Spleen (tissue), 11 donors: Measurements from ENCODE around the gene PPDPF. TPM values are rescaled to one million over a fixed set of nuclear protein-coding genes. Genes with fewer than 3 reads are reported as not detected.

ENCODE experiments used
- DNase-seq: peaks from one replicate; pipeline ENCODE4 v3.0.0-alpha.2; 2020
- H3K27ac ChIP-seq, 8 donors: fragments of 200-600 bp; sonication (generic) in 7 of 8; 1 replicate in 4 of 8; 2 replicates in 4 of 8; pipeline versions ENCODE4 v1.5.0 to v1.8.0; 2016 to 2021; ENCODE audit warnings: inconsistent platforms in 4 of 8, mild to moderate bottlenecking in 4 of 8, moderate library complexity in 1 of 8
- H3K27me3 ChIP-seq, 7 donors: fragments of 200-600 bp; sonication (generic) in 6 of 7; replicated peaks in 1 of 7; 1 replicate in 4 of 7; 2 replicates in 3 of 7; pipeline versions ENCODE4 v1.5.0 to v1.8.0; 2016 to 2021; ENCODE audit warnings: inconsistent platforms in 3 of 7, mild to moderate bottlenecking in 1 of 7
- H3K36me3 ChIP-seq, 6 donors: fragments of 200-600 bp; sonication (generic) in 5 of 6; 1 replicate in 4 of 6; 2 replicates in 2 of 6; pipeline versions ENCODE4 v1.5.0 to v1.8.0; 2016 to 2021; ENCODE audit warnings: inconsistent platforms in 2 of 6
- H3K4me1 ChIP-seq, 6 donors: fragments of 200-600 bp; sonication (generic) in 5 of 6; 1 replicate in 3 of 6; 2 replicates in 3 of 6; pipeline versions ENCODE4 v1.5.0 to v1.8.0; 2016 to 2021; ENCODE audit warnings: inconsistent platforms in 3 of 6
- H3K4me3 ChIP-seq, 8 donors: fragments of 200-600 bp; sonication (generic) in 7 of 8; 1 replicate in 4 of 8; 2 replicates in 4 of 8; pipeline versions ENCODE4 v1.5.0 to v1.8.0; 2016 to 2021; ENCODE audit warnings: inconsistent platforms in 4 of 8, mild to moderate bottlenecking in 4 of 8, moderate library complexity in 2 of 8
- H3K9me3 ChIP-seq, 8 donors: fragments of 200-600 bp; sonication (generic) in 7 of 8; 1 replicate in 4 of 8; 2 replicates in 4 of 8; pipeline versions ENCODE4 v1.5.0 to v1.8.0; 2016 to 2021; ENCODE audit warnings: inconsistent platforms in 4 of 8
- POLR2A ChIP-seq, 3 donors: fragments of 450-650 bp; IDR thresholded peaks; one replicate each; pipeline ENCODE4 v1.5.1; 2017; ENCODE audit warnings: antibody characterized with exemption in 3 of 3, mild to moderate bottlenecking in 1 of 3
- POLR2AphosphoS5 ChIP-seq, 3 donors: sonication (generic); formaldehyde crosslinking; IDR thresholded peaks; one replicate each; pipeline ENCODE4 v1.5.1; 2017; ENCODE audit warnings: antibody characterized with exemption in 3 of 3
- WGBS, 5 donors: extraction: QIAGEN DNeasy Blood & Tissue Kit in 3 of 5; methylation state at CpG; one replicate each; pipeline versions ENCODE4 v1.1.5 to v1.1.7; 2013 to 2018; 5-methylcytosine and 5-hydroxymethylcytosine counted together
- intact Hi-C: fragments of 100-400 bp; cut with DNase I; formaldehyde crosslinking; loops from one replicate; pipeline ENCODE4 v1.15.0; 2023; ENCODE audit warnings: low total_unique reads
- polyA plus RNA-seq, 3 donors: library from polyadenylated mRNA; stranded (reverse); fragments of 200-250 nt; gene quantifications; one replicate each; pipeline ENCODE4 v1.2.1, GENCODE V29; 2013
- total RNA-seq, 7 donors: library from RNA; depleted of rRNA in 3 of 7; stranded (reverse); fragments of >200 nt in 3 of 7; fragmentation: NEBNext Ultra II Directional in 4 of 7; extraction: Animal tissue kit (Norgen Biotek cat#: 25700) in 4 of 7; gene quantifications; one replicate each; pipeline versions ENCODE4 v1.1.0 to v1.2.1, GENCODE V29; 2016 to 2021
- TF ChIP-seq, protein P1 (sequence below), 11 experiments: fragments of 200-600 bp in 7 of 11; fragments of 450-650 bp in 4 of 11; sonication (generic) in 4 of 11; IDR thresholded peaks in 8 of 11; conservative IDR thresholded peaks in 3 of 11; 1 replicate in 7 of 11; 2 replicates in 4 of 11; pipeline versions ENCODE4 v1.4.0 to v1.8.0; 2016 to 2021; ENCODE audit warnings: antibody characterized with exemption in 11 of 11, inconsistent platforms in 4 of 11, mild to moderate bottlenecking in 1 of 11
- donor health status: healthy with polysubstance abuse.
- donor health status: DM: no; HTN: no; CAD: no; lungs with moderate emphysema.
- donor health status: DM: no; HTN: no; CAD: no.
- donor health status: Bipolar disorder and iron deficiency.
- donor health status: healthy.
- donor health status: DM: no; HTN: no; CAD: no.
- donor health status: DM: yes; HTN: yes; CAD: no.

Gene PPDPF
- total and polyA plus RNA-seq, 10 donors = 68.8 to 275 (median 124) TPM

DNA sequence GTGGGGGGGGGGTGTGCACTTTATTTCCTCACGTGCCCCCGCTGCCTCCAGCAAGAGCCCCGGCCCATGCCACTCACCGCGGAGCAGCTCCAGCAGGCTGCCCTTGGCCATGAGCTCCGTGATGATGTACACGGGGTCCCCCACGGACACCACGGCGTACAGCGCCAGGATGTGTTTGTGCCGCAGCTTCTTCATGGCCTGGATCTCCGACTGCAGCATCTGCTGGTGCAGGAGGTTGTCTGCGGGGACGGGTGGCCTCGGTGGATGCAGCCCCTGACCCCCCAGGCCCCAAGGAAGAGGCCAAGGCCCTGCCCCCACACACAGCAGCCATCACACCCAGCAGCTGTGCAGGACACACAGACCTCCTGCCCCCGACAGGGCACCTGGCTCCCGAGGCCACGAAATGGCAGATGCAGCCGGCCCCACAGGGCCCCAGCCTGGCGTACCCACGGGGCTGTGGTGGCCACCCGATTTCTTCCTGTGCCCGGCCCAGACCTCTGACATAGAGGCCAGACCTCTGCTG, 11.9 kb downstream of the PPDPF start:
- H3K4me3 ChIP-seq = no peak overlapping the region
- intact Hi-C loops = loop anchor here (10.0 kb wide), 1 partner anchor 122 kb away; the partner anchor contains the start of genes RTEL1 and STMN3
- H3K36me3 ChIP-seq = no peaks in the 10 kb centered on the region
- TF ChIP-seq, protein P1, sequence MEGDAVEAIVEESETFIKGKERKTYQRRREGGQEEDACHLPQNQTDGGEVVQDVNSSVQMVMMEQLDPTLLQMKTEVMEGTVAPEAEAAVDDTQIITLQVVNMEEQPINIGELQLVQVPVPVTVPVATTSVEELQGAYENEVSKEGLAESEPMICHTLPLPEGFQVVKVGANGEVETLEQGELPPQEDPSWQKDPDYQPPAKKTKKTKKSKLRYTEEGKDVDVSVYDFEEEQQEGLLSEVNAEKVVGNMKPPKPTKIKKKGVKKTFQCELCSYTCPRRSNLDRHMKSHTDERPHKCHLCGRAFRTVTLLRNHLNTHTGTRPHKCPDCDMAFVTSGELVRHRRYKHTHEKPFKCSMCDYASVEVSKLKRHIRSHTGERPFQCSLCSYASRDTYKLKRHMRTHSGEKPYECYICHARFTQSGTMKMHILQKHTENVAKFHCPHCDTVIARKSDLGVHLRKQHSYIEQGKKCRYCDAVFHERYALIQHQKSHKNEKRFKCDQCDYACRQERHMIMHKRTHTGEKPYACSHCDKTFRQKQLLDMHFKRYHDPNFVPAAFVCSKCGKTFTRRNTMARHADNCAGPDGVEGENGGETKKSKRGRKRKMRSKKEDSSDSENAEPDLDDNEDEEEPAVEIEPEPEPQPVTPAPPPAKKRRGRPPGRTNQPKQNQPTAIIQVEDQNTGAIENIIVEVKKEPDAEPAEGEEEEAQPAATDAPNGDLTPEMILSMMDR (IDR thresholded peaks at IDR 0.05 in 8 of 11, conservative IDR thresholded peaks at IDR 0.05 in 3 of 11) = no peak
- peak in 1 of 3 donors; percentile 16 for TF ChIP-seq POLR2AphosphoS5 (IDR thresholded peaks at IDR 0.05)
- DNase-seq = peak; percentile 62
- H3K27me3 ChIP-seq = peaks cover 0 to 24% (median 0%) of the 10 kb centered on the region in 7 donors
- no peaks in the 10 kb centered on the region for H3K9me3 ChIP-seq
- H3K27ac ChIP-seq = no peak overlapping the region
- 69 to 78% (median 76%) methylated on average over 15 to 24 of the region's 24 CpGs for WGBS, 5 donors
- peaks cover 11 to 31% (median 22%) of the 10 kb centered on the region in 6 donors for H3K4me1 ChIP-seq

GRCh38 chr20:63533388-63533787, 12.8 kb downstream of the PPDPF start:
- Histone ChIP-seq H3K36me3 (no peaks in the 10 kb centered on the region), H3K27ac (no peak overlapping the region), H3K9me3 (no peaks in the 10 kb centered on the region), H3K4me1 (peaks cover 12 to 40% (median 30%) of the 10 kb centered on the region in 6 donors), H3K27me3 (peaks cover 0 to 24% (median 0%) of the 10 kb centered on the region in 7 donors), H3K4me3 (no peak overlapping the region)
- no peak for TF ChIP-seq POLR2A (IDR thresholded peaks at IDR 0.05)
- TF ChIP-seq POLR2AphosphoS5 (IDR thresholded peaks at IDR 0.05) = no peak
- TF ChIP-seq, protein P1 (IDR thresholded peaks at IDR 0.05 in 8 of 11, conservative IDR thresholded peaks at IDR 0.05 in 3 of 11) = no peak
- no peak for DNase-seq
- 71 to 90% (median 79%) methylated on average over 13 to 14 of the region's 14 CpGs for WGBS, 5 donors
- intact Hi-C loops = loop anchor here (10.0 kb wide), 1 partner anchor 121 kb away; the partner anchor contains the start of genes RTEL1 and STMN3

DNA sequence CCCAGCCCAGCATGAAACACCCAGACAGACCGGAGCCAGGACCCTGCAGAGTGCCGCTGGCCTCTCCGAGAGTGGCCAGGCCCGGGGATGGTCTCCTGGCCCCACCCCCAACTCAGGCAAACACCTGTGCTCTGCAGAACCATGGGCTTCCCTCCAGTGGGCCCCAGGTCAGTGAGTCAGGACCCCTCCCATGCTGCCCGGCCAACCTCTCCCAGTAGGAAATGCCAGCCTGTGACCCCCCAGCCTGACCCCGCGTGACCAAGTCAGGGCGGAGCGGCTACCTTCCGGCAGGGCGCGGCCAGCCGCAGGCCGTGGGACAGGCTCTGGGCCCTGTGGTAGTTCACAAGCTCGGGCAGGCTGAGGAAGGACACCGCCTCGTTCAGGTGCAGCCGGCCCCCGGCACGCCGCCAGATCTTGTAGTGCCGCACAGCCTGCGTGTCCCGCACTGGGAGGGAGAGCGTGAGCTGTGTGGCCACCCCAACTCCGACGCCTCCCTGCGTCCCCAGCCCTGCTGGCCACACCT, 13.4 kb downstream of the PPDPF start:
- H3K9me3 ChIP-seq = no peaks in the 10 kb centered on the region
- no peak overlapping the region for H3K27ac ChIP-seq
- H3K36me3 ChIP-seq = no peaks in the 10 kb centered on the region
- intact Hi-C loops = loop anchor here (10.0 kb wide), 1 partner anchor 121 kb away; the partner anchor contains the start of genes RTEL1 and STMN3
- H3K27me3 ChIP-seq = peaks cover 0 to 24% (median 0%) of the 10 kb centered on the region in 7 donors
- WGBS, 5 donors = 75 to 90% (median 78%) methylated on average over 22 to 28 of the region's 28 CpGs
- peaks cover 15 to 45% (median 36%) of the 10 kb centered on the region in 6 donors for H3K4me1 ChIP-seq
- TF ChIP-seq, protein P1 (IDR thresholded peaks at IDR 0.05 in 8 of 11, conservative IDR thresholded peaks at IDR 0.05 in 3 of 11) = no peak
- peak in 1 of 3 donors; percentile 62 for TF ChIP-seq POLR2AphosphoS5 (IDR thresholded peaks at IDR 0.05)
- H3K4me3 ChIP-seq = no peak overlapping the region
- DNase-seq = peak; percentile 79

DNA sequence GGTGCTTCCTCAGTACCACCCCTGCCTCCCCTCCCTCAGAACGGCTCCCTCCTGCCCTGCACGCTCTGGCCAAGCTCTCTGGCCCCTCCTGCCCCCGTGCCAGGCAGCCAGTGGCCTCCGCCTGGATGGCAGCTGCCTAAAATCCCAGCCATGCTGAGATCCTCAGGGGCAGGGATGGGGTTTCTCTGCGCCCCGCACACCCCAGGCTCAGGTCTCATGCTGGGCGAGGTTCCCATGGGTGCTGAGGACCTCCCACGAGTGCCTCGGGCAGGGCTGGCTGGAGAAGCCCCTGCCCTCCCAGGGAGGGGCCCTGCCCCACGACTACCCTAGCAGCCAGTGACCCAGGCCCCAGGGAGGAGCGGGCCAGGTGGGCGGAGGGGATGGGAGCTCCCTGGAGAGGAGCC, 13.9 kb downstream of the PPDPF start:
- Histone ChIP-seq H3K9me3 (no peaks in the 10 kb centered on the region), H3K36me3 (no peaks in the 10 kb centered on the region), H3K4me3 (no peak overlapping the region), H3K27ac (peak overlapping the region in 1 of 8 donors; percentile 18), H3K4me1 (peaks cover 17 to 50% (median 40%) of the 10 kb centered on the region in 6 donors), H3K27me3 (peaks cover 0 to 24% (median 0%) of the 10 kb centered on the region in 7 donors)
- no peak for DNase-seq
- TF ChIP-seq, protein P1 (IDR thresholded peaks at IDR 0.05 in 8 of 11, conservative IDR thresholded peaks at IDR 0.05 in 3 of 11) = no peak
- no peak for TF ChIP-seq POLR2AphosphoS5 (IDR thresholded peaks at IDR 0.05)
- TF ChIP-seq POLR2A (IDR thresholded peaks at IDR 0.05) = no peak
- intact Hi-C loops = loop anchor here (10.0 kb wide), 1 partner anchor 120 kb away; the partner anchor contains the start of genes RTEL1 and STMN3
- WGBS, 5 donors = 65 to 75% (median 70%) methylated on average over 9 to 12 of the region's 12 CpGs
